ENCODE measurements around the gene TGFBR2.

GRCh38 chr3:30730967-30731366, 124.6 kb downstream of the TGFBR2 start:
- TF ChIP-seq CTCF (conservative IDR thresholded peaks at IDR 0.05; ENCODE audit: low read depth, low read length) (no peak), EZH2 (IDR thresholded peaks at IDR 0.05; ENCODE audit: borderline replicate concordance, low read depth, low read length, poor library complexity, severe bottlenecking) (no peak)
